ENCODE data around the gene WDR45. TPM values are rescaled to one million over a fixed set of nuclear protein-coding genes. Genes with fewer than 3 reads are reported as not detected.

WDR45 gene
- total and polyA plus RNA-seq, 2 of the 13 experiments (the other 11 are each of a cell fraction or from before 2014, with no cell fraction given): 16.4 to 65.5 TPM

- no peak for TF ChIP-seq ZSCAN29 (CRISPR knock-in tag; conservative IDR thresholded peaks at IDR 0.05)
- peak; percentile 86 for TF ChIP-seq ERF (CRISPR knock-in tag; IDR thresholded peaks at IDR 0.05)
- no peak for TF ChIP-seq RCOR2 (CRISPR knock-in tag; IDR thresholded peaks at IDR 0.05)
- TF ChIP-seq SMARCC2 (IDR thresholded peaks at IDR 0.05): no peak
- TF ChIP-seq IRX3 (CRISPR knock-in tag; IDR thresholded peaks at IDR 0.05; ENCODE audit: borderline replicate concordance, low read depth): no peak
- no peak for TF ChIP-seq RNF219 (CRISPR knock-in tag; IDR thresholded peaks at IDR 0.05)
- TF ChIP-seq ZNF207 (IDR thresholded peaks at IDR 0.05; ENCODE audit: borderline replicate concordance): no peak
- no peak for TF ChIP-seq CHCHD3 (CRISPR knock-in tag; IDR thresholded peaks at IDR 0.05)
- no peak for TF ChIP-seq ZNF768 (CRISPR knock-in tag; IDR thresholded peaks at IDR 0.05)
- peak; percentile 59; the same call in 1 of the 2 replicates for TF ChIP-seq HOXA5 (CRISPR knock-in tag; IDR thresholded peaks at IDR 0.05)
- TF ChIP-seq KDM6A (CRISPR knock-in tag; IDR thresholded peaks at IDR 0.05; ENCODE audit: low read depth): no peak
- no peak for TF ChIP-seq ZNF503 (CRISPR knock-in tag; IDR thresholded peaks at IDR 0.05)
- no peak for TF ChIP-seq ZNF101 (CRISPR knock-in tag; IDR thresholded peaks at IDR 0.05; ENCODE audit: borderline replicate concordance, low read depth)
- TF ChIP-seq HBP1 (CRISPR knock-in tag; IDR thresholded peaks at IDR 0.05; ENCODE audit: low read depth): no peak
- TF ChIP-seq ZNF781 (CRISPR knock-in tag; IDR thresholded peaks at IDR 0.05; ENCODE audit: borderline replicate concordance, not compliant biosample characterization): peak; percentile 22
- TF ChIP-seq ZNF280B (CRISPR knock-in tag; IDR thresholded peaks at IDR 0.05; ENCODE audit: borderline replicate concordance): 0 out of 2 replicates have a peak, but pooled peaks have one; percentile 62
- TF ChIP-seq ZNF879 (CRISPR knock-in tag; IDR thresholded peaks at IDR 0.05): no peak
- peak; percentile 70; the same call in 1 of the 2 replicates for TF ChIP-seq NR2C2 (CRISPR knock-in tag; IDR thresholded peaks at IDR 0.05; ENCODE audit: borderline replicate concordance)
- no peak for TF ChIP-seq ZMYM3 (CRISPR knock-in tag; IDR thresholded peaks at IDR 0.05)
- TF ChIP-seq CTCF (CRISPR knock-in tag; IDR thresholded peaks at IDR 0.05): no peak
Observed at GRCh38 chrX:49079489-49080428, at the start of gene WDR45 (continued).
